ENCODE data around the gene ERMAP. TPM values are rescaled to one million over a fixed set of nuclear protein-coding genes. Genes with fewer than 3 reads are reported as not detected.

The ERMAP gene
- total RNA-seq (2012; rRNA removed), result 5.5 and 6.6 TPM in 2 replicates

GRCh38 chr1:42816585-42817439 is at the start of gene ERMAP, which contains the start of gene SVBP:
ERMAP (plus strand) TSS chr1:42817122; CDS start chr1:42830449, 13,327 bp downstream.
SVBP (minus strand) TSS chr1:42817397; CDS start chr1:42816544, 853 bp downstream.
- Histone ChIP-seq H3K4me2 (ENCODE audit: low read length) (peak within 1 kb of the TSS; percentile 94), H3K36me3 (ENCODE audit: insufficient read depth, low read length) (no peaks in the 10 kb centered on the region), H3K4me3 (ENCODE audit: low read length) (peak within 1 kb of the TSS; percentile 99), H3K9me3 (replicated peaks; ENCODE audit: low read length) (no peaks in the 10 kb centered on the region), H3K27me3 (ENCODE audit: control insufficient read depth, insufficient read depth, low read length) (no peaks in the 10 kb centered on the region), H3K4me1 (ENCODE audit: control insufficient read depth, insufficient read depth, low read length) (peaks cover 16% of the 10 kb centered on the region), H3K9ac (ENCODE audit: low read depth, low read length) (peak within 1 kb of the TSS; percentile 99)

- H3K4me1 ChIP-seq (ENCODE audit: control insufficient read depth, insufficient read depth, low read length), result peaks cover 19% of the 10 kb centered on the region
- peak overlapping the region; percentile 92 for H3K9ac ChIP-seq (ENCODE audit: low read depth, low read length)
- peaks cover under 1% of the 10 kb centered on the region for H3K36me3 ChIP-seq (ENCODE audit: insufficient read depth, low read length)
- peak overlapping the region; percentile 86 for H3K4me3 ChIP-seq (ENCODE audit: low read length)
- peak overlapping the region; percentile 80 for H3K4me2 ChIP-seq (ENCODE audit: low read length)
- H3K9me3 ChIP-seq (replicated peaks; ENCODE audit: low read length), result no peaks in the 10 kb centered on the region
- H3K27me3 ChIP-seq (ENCODE audit: control insufficient read depth, insufficient read depth, low read length), result no peaks in the 10 kb centered on the region
Measured at GRCh38 chr1:42767510-42768000, 49.4 kb upstream of the ERMAP start.

- peak overlapping the region; percentile 92 for H3K9ac ChIP-seq (ENCODE audit: low read depth, low read length)
Measured at GRCh38 chr1:42768172-42768571, 48.8 kb upstream of the ERMAP start.

GRCh38 chr1:42769811-42770210 is 47.1 kb upstream of the ERMAP start:
- Histone ChIP-seq H3K4me1 (ENCODE audit: control insufficient read depth, insufficient read depth, low read length) (peaks cover 11% of the 10 kb centered on the region), H3K4me2 (ENCODE audit: low read length) (no peak overlapping the region), H3K36me3 (ENCODE audit: insufficient read depth, low read length) (peaks cover 9% of the 10 kb centered on the region), H3K9ac (ENCODE audit: low read depth, low read length) (no peak overlapping the region), H3K9me3 (replicated peaks; ENCODE audit: low read length) (no peaks in the 10 kb centered on the region), H3K27me3 (ENCODE audit: control insufficient read depth, insufficient read depth, low read length) (no peaks in the 10 kb centered on the region), H3K4me3 (ENCODE audit: low read length) (no peak overlapping the region)

More at GRCh38 chr1:42768172-42768571, 48.8 kb upstream of the ERMAP start:
- Histone ChIP-seq H3K4me2 (ENCODE audit: low read length) (peak overlapping the region; percentile 80), H3K9me3 (replicated peaks; ENCODE audit: low read length) (no peaks in the 10 kb centered on the region), H3K36me3 (ENCODE audit: insufficient read depth, low read length) (peaks cover under 1% of the 10 kb centered on the region), H3K4me1 (ENCODE audit: control insufficient read depth, insufficient read depth, low read length) (peaks cover 19% of the 10 kb centered on the region), H3K4me3 (ENCODE audit: low read length) (peak overlapping the region; percentile 86), H3K27me3 (ENCODE audit: control insufficient read depth, insufficient read depth, low read length) (no peaks in the 10 kb centered on the region)

- peaks cover 34% of the 10 kb centered on the region for H3K36me3 ChIP-seq (ENCODE audit: insufficient read depth, low read length)
- H3K4me2 ChIP-seq (ENCODE audit: low read length), result no peak overlapping the region
- no peaks in the 10 kb centered on the region for H3K9me3 ChIP-seq (replicated peaks; ENCODE audit: low read length)
- no peaks in the 10 kb centered on the region for H3K27me3 ChIP-seq (ENCODE audit: control insufficient read depth, insufficient read depth, low read length)
- no peak overlapping the region for H3K4me3 ChIP-seq (ENCODE audit: low read length)
- peaks cover under 1% of the 10 kb centered on the region for H3K4me1 ChIP-seq (ENCODE audit: control insufficient read depth, insufficient read depth, low read length)
- no peak overlapping the region for H3K9ac ChIP-seq (ENCODE audit: low read depth, low read length)
Measured at GRCh38 chr1:42773420-42773819, 43.5 kb upstream of the ERMAP start.

GRCh38 chr1:42774928-42775526 is 41.9 kb upstream of the ERMAP start:
- Histone ChIP-seq H3K4me3 (ENCODE audit: low read length) (no peak overlapping the region), H3K9me3 (replicated peaks; ENCODE audit: low read length) (no peaks in the 10 kb centered on the region), H3K27me3 (ENCODE audit: control insufficient read depth, insufficient read depth, low read length) (no peaks in the 10 kb centered on the region), H3K36me3 (ENCODE audit: insufficient read depth, low read length) (peaks cover 44% of the 10 kb centered on the region), H3K4me1 (ENCODE audit: control insufficient read depth, insufficient read depth, low read length) (no peaks in the 10 kb centered on the region), H3K9ac (ENCODE audit: low read depth, low read length) (no peak overlapping the region), H3K4me2 (ENCODE audit: low read length) (no peak overlapping the region)

- H3K4me3 ChIP-seq (ENCODE audit: low read length), result no peak overlapping the region
- no peak overlapping the region for H3K9ac ChIP-seq (ENCODE audit: low read depth, low read length)
- peaks cover 55% of the 10 kb centered on the region for H3K36me3 ChIP-seq (ENCODE audit: insufficient read depth, low read length)
Measured at GRCh38 chr1:42776502-42776901, 40.4 kb upstream of the ERMAP start.

GRCh38 chr1:42777852-42778251 is 39.1 kb upstream of the ERMAP start:
- Histone ChIP-seq H3K27me3 (ENCODE audit: control insufficient read depth, insufficient read depth, low read length) (no peaks in the 10 kb centered on the region), H3K4me1 (ENCODE audit: control insufficient read depth, insufficient read depth, low read length) (no peaks in the 10 kb centered on the region), H3K36me3 (ENCODE audit: insufficient read depth, low read length) (peaks cover 64% of the 10 kb centered on the region), H3K4me3 (ENCODE audit: low read length) (no peak overlapping the region), H3K9me3 (replicated peaks; ENCODE audit: low read length) (no peaks in the 10 kb centered on the region), H3K4me2 (ENCODE audit: low read length) (no peak overlapping the region), H3K9ac (ENCODE audit: low read depth, low read length) (no peak overlapping the region)

More at GRCh38 chr1:42776502-42776901, 40.4 kb upstream of the ERMAP start:
- Histone ChIP-seq H3K9me3 (replicated peaks; ENCODE audit: low read length) (no peaks in the 10 kb centered on the region), H3K27me3 (ENCODE audit: control insufficient read depth, insufficient read depth, low read length) (no peaks in the 10 kb centered on the region), H3K4me2 (ENCODE audit: low read length) (no peak overlapping the region), H3K4me1 (ENCODE audit: control insufficient read depth, insufficient read depth, low read length) (no peaks in the 10 kb centered on the region)

- Histone ChIP-seq H3K9ac (ENCODE audit: low read depth, low read length) (no peak overlapping the region), H3K4me1 (ENCODE audit: control insufficient read depth, insufficient read depth, low read length) (no peaks in the 10 kb centered on the region), H3K9me3 (replicated peaks; ENCODE audit: low read length) (no peaks in the 10 kb centered on the region), H3K4me3 (ENCODE audit: low read length) (no peak overlapping the region), H3K36me3 (ENCODE audit: insufficient read depth, low read length) (peaks cover 56% of the 10 kb centered on the region), H3K4me2 (ENCODE audit: low read length) (no peak overlapping the region), H3K27me3 (ENCODE audit: control insufficient read depth, insufficient read depth, low read length) (no peaks in the 10 kb centered on the region)
Measured at GRCh38 chr1:42779725-42780124, 37.2 kb upstream of the ERMAP start.

GRCh38 chr1:42780176-42780575 is 36.7 kb upstream of the ERMAP start:
- H3K4me1 ChIP-seq (ENCODE audit: control insufficient read depth, insufficient read depth, low read length), result peaks cover 4% of the 10 kb centered on the region
- H3K4me3 ChIP-seq (ENCODE audit: low read length), result no peak overlapping the region
- H3K9ac ChIP-seq (ENCODE audit: low read depth, low read length), result no peak overlapping the region
- no peak overlapping the region for H3K4me2 ChIP-seq (ENCODE audit: low read length)
- peaks cover 52% of the 10 kb centered on the region for H3K36me3 ChIP-seq (ENCODE audit: insufficient read depth, low read length)
- H3K27me3 ChIP-seq (ENCODE audit: control insufficient read depth, insufficient read depth, low read length), result no peaks in the 10 kb centered on the region
- no peaks in the 10 kb centered on the region for H3K9me3 ChIP-seq (replicated peaks; ENCODE audit: low read length)

GRCh38 chr1:42783092-42783491 is 33.8 kb upstream of the ERMAP start:
- Histone ChIP-seq H3K27me3 (ENCODE audit: control insufficient read depth, insufficient read depth, low read length) (no peaks in the 10 kb centered on the region), H3K36me3 (ENCODE audit: insufficient read depth, low read length) (peaks cover 34% of the 10 kb centered on the region), H3K4me2 (ENCODE audit: low read length) (no peak overlapping the region), H3K9me3 (replicated peaks; ENCODE audit: low read length) (no peaks in the 10 kb centered on the region), H3K4me1 (ENCODE audit: control insufficient read depth, insufficient read depth, low read length) (peaks cover 9% of the 10 kb centered on the region), H3K4me3 (ENCODE audit: low read length) (no peak overlapping the region), H3K9ac (ENCODE audit: low read depth, low read length) (no peak overlapping the region)

All from skeletal muscle satellite cell (primary cell).